ENCODE results near the gene PRPF40A. TPM values are rescaled to one million over a fixed set of nuclear protein-coding genes. Genes with fewer than 3 reads are reported as not detected.

Gene PRPF40A
- total and polyA plus RNA-seq, 2 of the 8 experiments (the other 6 are each of a cell fraction or from before 2014, with no cell fraction given), result 85.5 to 176 TPM

- H3K56ac ChIP-seq (replicated peaks; ENCODE audit: insufficient read length, low read depth, low read length), result no peak overlapping the region
- FAIRE-seq (no peak), DNase-seq (ENCODE audit: low read depth in 1 of 2, low spot score in 2 of 2) (no peak)
- no peaks in the 10 kb centered on the region; the same call in 1 of the 2 replicates for H3K79me1 ChIP-seq (ENCODE audit: low read depth, low read length)
- no peak overlapping the region for H2BK12ac ChIP-seq (ENCODE audit: low read depth, low read length)
- no peak overlapping the region for H4K8ac ChIP-seq (ENCODE audit: extremely low read depth, insufficient read depth, low read length)
- H2BK120ac ChIP-seq (replicated peaks; ENCODE audit: low read depth, low read length), result no peak overlapping the region
- WGBS, 2 experiments (ENCODE audit: extremely low coverage in 1 of 2, insufficient coverage in 1 of 2, insufficient read length in 1 of 2, insufficient replicate concordance in 2 of 2, low coverage in 1 of 2, low lambda C conversion rate in 2 of 2, missing lambda C conversion rate in 1 of 2), result 100% methylated on average over 1 of the region's 1 CpG; no CpG with 5 or more reads in 1 of the 2 experiments
- H3K4ac ChIP-seq (replicated peaks; ENCODE audit: insufficient read length, low read depth, low read length), result no peak overlapping the region
- H3K79me2 ChIP-seq (ENCODE audit: control insufficient read depth in 1 of 2, insufficient read depth in 2 of 2, low read length in 2 of 2), result no peaks in the 10 kb centered on the region
- ChIA-PET CTCF (ENCODE audit: partially characterized antibody) (interaction anchor here (0.8 to 1.5 kb wide), 2 partner anchors 30 to 581 kb away, joined by 3 to 5 read pairs; no protein-coding TSS in a partner anchor), POLR2A (ENCODE audit: partially characterized antibody) (no interaction called here)
- no peak overlapping the region for H2BK5ac ChIP-seq (ENCODE audit: low read depth, low read length)
- no peaks in the 10 kb centered on the region for H3K4me1 ChIP-seq (replicated peaks in 1 of 4; ENCODE audit: control insufficient read depth in 3 of 4, insufficient read depth in 4 of 4, low read length in 3 of 4)
- no peak overlapping the region for H3K9ac ChIP-seq (replicated peaks in 1 of 4; ENCODE audit: extremely low read depth in 1 of 4, low read depth in 3 of 4, low read length in 3 of 4)
- no peak overlapping the region for H3K18ac ChIP-seq (ENCODE audit: extremely low read depth, low read length)
- no peak overlapping the region for H4K5ac ChIP-seq (ENCODE audit: insufficient read length, low read depth, low read length)
- H2AFZ ChIP-seq (ENCODE audit: low read length), result no peak overlapping the region
- no peak overlapping the region for H2AK5ac ChIP-seq (ENCODE audit: low read depth, low read length)
- H3K4me2 ChIP-seq (ENCODE audit: insufficient read depth in 1 of 2, low read depth in 2 of 2, low read length in 2 of 2), result no peak overlapping the region
- no peak overlapping the region for H3K14ac ChIP-seq (ENCODE audit: insufficient read length)
- H3K27ac ChIP-seq (ENCODE audit: low read depth, low read length), result no peak overlapping the region
- H3K23ac ChIP-seq (ENCODE audit: insufficient read length), result no peak overlapping the region
- no peaks in the 10 kb centered on the region for H4K20me1 ChIP-seq (replicated peaks in 1 of 2; ENCODE audit: control insufficient read depth in 1 of 2, insufficient read depth in 2 of 2, low read length in 2 of 2)
- H2BK20ac ChIP-seq (ENCODE audit: low read length), result no peak overlapping the region
- H4K91ac ChIP-seq (replicated peaks; ENCODE audit: insufficient read length, low read length), result no peak overlapping the region
- H3K23me2 ChIP-seq (ENCODE audit: low read depth, low read length), result no peaks in the 10 kb centered on the region
- peaks cover 0 to 14% (median 5%) of the 10 kb centered on the region in 4 experiments; a peak in 4 of 8 replicates for H3K36me3 ChIP-seq (ENCODE audit: control insufficient read depth in 2 of 4, insufficient read depth in 4 of 4, low read length in 3 of 4)
- no peaks in the 10 kb centered on the region for H3K9me3 ChIP-seq (ENCODE audit: insufficient read depth in 2 of 2, low read depth in 1 of 2, low read length in 1 of 2)
- H3K4me3 ChIP-seq (ENCODE audit: extremely low read depth in 1 of 4, insufficient read depth in 2 of 4, low read depth in 3 of 4, low read length in 4 of 4), result no peak overlapping the region
- no peaks in the 10 kb centered on the region for H3K27me3 ChIP-seq (replicated peaks in 1 of 4; ENCODE audit: control insufficient read depth in 3 of 4, extremely low read depth in 1 of 4, insufficient read depth in 3 of 4, low read length in 3 of 4)
- TF ChIP-seq SIRT6 (IDR thresholded peaks at IDR 0.05; ENCODE audit: low read length) (no peak), E2F6 (IDR thresholded peaks at IDR 0.05) (no peak), SAP30 (IDR thresholded peaks at IDR 0.05; ENCODE audit: insufficient read depth, insufficient replicate concordance, low read length) (no peak), FOSL1 (IDR thresholded peaks at IDR 0.05; ENCODE audit: insufficient read depth, low read depth, low read length) (no peak), JUND (IDR thresholded peaks at IDR 0.05; ENCODE audit: low read length) (no peak)
- no peak overlapping the region for H2BK15ac ChIP-seq (ENCODE audit: low read length)
Observed at GRCh38 chr2:152606081-152606480, 111.2 kb downstream of the PRPF40A start.

All from H1 (cell line).